ENCODE measurements around the gene SGMS1. TPM values are rescaled to one million over a fixed set of nuclear protein-coding genes. Genes with fewer than 3 reads are reported as not detected.

SGMS1 gene
- 50.3 to 60.2 TPM (median 58.4 TPM) in 5 replicates for total RNA-seq (2022; extraction: Qiagen RNA extraction)

DNA sequence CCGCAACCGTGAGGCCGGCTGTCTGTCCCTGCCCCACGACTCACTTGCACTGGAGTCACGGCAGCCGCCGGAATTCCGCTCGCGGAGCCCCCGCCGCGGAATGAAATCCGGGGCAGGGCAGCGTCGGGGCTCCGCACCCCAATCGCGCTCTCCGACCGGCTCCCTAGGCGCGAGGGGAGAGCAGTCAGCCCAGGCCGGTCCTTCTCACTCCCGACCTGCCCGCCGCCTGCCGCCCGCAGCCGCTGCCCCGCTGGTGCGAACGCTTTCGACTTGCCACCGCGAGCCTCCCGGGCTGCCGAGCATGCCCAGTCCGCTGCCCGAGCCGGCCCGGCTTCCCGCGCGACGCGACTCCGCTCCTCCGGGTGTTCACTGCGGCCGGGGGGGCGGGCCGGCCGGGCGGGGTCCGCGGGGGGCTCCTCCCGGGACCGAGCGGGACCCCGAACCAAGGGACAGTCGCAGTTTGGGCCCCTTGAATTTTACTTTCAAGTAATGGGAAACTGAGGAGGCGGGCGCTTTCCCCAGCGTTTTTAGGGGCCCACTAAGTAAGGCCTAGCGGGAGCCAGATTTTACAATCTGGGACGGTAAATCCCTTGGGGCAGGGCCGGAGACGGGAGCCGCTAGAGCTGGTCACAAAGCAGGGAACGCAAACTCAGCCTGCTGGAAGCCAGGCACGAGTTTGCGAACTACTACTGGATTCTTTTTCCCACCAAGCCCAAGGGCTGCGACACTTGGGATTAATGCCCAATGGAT lies at the start of gene SGMS1:
Gene SGMS1, minus strand, starts transcription at position 294 of the 750 bp plus-strand sequence. CDS start 279,842 bp downstream, outside the sequence.

Other genes starting within 250 kb of the SGMS1 start
- gene ASAH2B, start 116.0 kb upstream of the SGMS1 start, total RNA-seq (2022; extraction: Qiagen RNA extraction), result 3.5 to 4.8 TPM (median 3.8 TPM) in 5 replicates

Data from A549 treated with AZD2906 at 1 μM for 4 hours (cell line).